GM12873 (cell line): ENCODE measurements around the gene RAP1A.

Experiments
- TF ChIP-seq, protein P1 (sequence below): IDR thresholded peaks from 2 replicates; pipeline ENCODE4 v1.5.1; 2012; ENCODE audit warnings: low read depth, mild to moderate bottlenecking, moderate library complexity, low read length, control low read depth; ENCODE audit not compliant: insufficient read depth; ENCODE audit errors: missing control alignments

RAP1A gene

GRCh38 chr1:111702504-111703050 lies 83.0 kb downstream of the RAP1A start:
- TF ChIP-seq, protein P1, sequence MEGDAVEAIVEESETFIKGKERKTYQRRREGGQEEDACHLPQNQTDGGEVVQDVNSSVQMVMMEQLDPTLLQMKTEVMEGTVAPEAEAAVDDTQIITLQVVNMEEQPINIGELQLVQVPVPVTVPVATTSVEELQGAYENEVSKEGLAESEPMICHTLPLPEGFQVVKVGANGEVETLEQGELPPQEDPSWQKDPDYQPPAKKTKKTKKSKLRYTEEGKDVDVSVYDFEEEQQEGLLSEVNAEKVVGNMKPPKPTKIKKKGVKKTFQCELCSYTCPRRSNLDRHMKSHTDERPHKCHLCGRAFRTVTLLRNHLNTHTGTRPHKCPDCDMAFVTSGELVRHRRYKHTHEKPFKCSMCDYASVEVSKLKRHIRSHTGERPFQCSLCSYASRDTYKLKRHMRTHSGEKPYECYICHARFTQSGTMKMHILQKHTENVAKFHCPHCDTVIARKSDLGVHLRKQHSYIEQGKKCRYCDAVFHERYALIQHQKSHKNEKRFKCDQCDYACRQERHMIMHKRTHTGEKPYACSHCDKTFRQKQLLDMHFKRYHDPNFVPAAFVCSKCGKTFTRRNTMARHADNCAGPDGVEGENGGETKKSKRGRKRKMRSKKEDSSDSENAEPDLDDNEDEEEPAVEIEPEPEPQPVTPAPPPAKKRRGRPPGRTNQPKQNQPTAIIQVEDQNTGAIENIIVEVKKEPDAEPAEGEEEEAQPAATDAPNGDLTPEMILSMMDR, result no peak

DNA sequence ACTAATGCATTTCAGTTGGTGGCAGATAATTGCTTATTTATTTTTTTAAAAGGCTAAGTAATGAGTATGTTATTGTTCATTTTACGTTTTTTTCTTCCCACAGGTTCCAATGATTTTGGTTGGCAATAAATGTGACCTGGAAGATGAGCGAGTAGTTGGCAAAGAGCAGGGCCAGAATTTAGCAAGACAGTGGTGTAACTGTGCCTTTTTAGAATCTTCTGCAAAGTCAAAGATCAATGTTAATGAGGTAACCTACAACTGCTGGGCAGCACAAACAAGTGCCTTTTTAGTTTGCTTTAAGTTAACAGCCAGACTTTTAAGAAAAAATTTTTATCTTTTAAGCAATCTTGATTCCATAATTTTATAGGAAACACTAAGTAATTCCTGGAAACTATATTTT lies 84.7 kb downstream of the RAP1A start:
- TF ChIP-seq, protein P1, result no peak

DNA sequence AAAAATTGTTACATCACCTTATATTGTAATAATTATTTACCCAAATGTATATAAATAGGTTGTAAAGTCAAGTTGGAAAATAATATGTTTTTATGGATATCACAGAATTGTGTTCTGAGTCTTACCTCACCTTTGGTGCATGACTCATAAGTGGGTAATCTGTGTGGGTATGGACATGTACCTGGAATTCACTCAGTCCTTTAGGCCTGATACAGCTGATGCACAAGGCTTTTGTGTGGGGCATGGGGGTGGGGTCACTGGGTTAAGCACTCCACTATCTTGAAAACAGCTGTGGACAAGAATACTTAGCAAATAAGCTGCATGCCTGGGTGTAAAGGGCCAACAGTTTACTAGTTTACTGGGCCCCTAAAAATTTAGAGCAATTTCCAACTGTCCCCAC lies 85.2 kb downstream of the RAP1A start:
- TF ChIP-seq, protein P1, result no peak

DNA sequence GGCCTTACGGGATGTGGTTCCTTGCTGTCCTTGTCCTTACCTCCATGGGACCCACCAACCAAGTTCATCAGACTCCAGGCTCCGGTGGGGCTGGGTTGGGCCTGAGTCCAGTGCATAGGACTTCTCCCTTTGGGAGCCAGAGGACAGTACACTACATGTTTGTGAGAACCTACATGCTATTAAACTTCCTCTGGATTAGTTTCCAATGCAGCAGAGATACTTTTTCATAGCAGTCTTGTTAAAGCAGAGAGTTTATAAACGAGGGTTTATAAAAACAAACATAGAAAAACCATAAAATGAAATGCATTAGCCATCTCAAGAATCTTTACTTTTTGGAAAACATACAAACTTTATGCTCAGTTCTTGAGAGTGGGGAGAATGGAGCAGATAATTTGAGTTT lies 86.3 kb downstream of the RAP1A start:
- TF ChIP-seq, protein P1, result no peak

GRCh38 chr1:111706921-111707320 lies 87.3 kb downstream of the RAP1A start:
- TF ChIP-seq, protein P1, result no peak

GRCh38 chr1:111707906-111708305 lies 88.3 kb downstream of the RAP1A start:
- TF ChIP-seq, protein P1, result no peak

DNA sequence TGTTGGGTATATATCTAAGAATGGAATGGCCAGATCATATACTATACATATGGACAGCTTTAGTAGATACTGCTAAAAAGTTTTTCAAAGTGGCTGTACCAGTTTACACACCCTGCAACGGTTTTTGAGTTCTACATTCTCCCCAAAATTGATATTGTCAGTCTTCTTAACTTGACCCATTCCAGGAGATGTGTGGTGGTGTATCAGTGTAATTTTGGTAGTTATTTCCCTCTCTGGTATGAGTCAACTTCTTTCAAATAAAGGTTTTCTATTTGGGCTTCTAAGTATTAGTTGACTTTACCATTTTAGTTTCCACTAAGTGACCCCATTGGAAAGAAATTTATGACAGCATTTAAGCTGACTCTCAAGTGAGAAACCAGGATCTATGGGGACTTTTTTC lies 90.4 kb downstream of the RAP1A start:
- TF ChIP-seq, protein P1, result no peak

DNA sequence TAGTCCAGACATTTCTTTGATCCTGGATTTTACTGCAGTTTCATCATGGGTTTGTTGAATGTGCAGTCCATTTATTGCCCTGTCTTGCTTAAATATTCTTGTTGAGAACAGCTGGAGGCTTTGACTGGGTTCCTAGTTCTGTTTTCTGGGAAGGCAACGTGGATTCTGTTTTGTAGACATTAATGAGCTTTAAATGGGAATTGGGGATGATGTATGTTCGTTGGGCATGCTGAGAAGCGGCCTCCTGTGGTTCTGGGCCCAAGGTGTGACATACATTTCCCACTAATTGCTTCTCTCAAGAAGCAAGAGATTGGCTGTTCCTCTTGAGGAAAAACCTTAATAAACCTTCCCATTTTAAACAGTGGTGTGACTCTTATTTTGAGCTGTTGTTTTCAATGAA lies 96.7 kb downstream of the RAP1A start:
- TF ChIP-seq, protein P1, result no peak
